NOMO-1 (cell line): ENCODE results near the gene HIGD1A.
A peak's percentile ranks its signal among the peaks of the same experiment; 100 is the strongest.
"Not testable (repeated sequence)": the region's sequence is repeated elsewhere in the genome, so short reads cannot be mapped to it uniquely, and the experiment has no call there.

Source experiments
- DNase-seq, 2 experiments: peaks; one replicate each; lab custom pipeline; 2025; ENCODE audit not compliant: unreplicated experiment in 2 of 2; lab: John Stamatoyannopoulos, UW

Gene HIGD1A

DNA sequence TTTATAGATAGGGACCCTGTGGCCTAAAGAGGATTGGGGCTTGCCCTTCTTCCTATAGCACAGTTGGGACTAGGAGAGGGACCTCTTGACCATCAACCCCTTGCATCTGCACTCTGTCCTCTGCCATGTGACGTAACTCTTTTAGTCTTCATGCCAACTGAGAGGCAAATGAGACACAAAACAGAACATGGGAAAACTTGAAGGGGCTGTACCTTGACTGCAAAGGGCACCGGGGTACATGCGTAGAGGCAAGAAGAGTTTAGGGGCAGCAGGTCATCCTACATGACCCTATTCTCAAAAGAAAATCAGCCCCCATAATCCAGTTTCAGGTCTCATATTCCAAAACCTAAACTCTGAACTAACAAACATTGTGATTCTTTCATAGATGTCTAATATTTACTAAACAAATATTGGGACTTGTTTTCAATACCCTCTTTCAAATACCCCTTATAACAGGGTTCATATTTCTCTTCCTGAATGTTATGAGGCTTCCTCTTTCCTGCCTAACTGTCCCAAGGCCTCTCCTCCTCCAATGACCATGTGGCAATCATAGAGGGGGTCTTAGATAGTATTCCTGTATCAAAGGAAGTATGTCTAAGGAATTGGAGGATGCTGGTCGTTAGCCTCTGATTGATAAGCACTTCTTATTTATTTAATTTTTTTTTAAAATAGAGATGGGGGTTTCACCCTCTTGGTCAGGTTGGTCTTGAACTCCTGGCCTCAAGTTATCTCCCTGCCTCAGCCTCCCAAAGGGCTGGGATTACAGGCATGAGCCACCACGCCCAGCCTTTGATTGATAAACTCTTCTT is 25.5 kb upstream of the HIGD1A start:
- DNase-seq = no peak

- DNase-seq = no peak
These were observed 24.9 kb upstream of the HIGD1A start for GRCh38 chr3:42829083-42829627.

- no peak for DNase-seq
These were observed 23.4 kb upstream of the HIGD1A start for GRCh38 chr3:42827654-42828053.

DNA sequence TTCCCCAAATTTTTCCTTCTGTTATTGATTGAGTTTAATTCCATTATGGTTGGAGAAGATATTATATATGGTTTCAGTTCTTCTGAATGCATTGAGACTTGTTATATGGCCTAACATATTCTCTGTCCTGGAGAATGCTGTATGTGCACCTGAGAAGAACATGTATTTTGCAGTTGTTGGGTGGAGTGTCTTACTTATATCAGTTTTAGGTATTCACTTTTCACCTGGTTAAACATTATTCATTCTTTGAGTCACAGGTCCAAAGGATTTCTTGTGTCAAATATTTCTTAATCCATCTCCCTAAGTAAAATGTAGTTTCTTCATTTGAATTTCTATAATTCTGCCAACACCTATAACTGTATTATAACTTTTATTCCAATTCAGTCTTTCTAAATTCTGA is 22.7 kb upstream of the HIGD1A start:
- DNase-seq = no peak

GRCh38 chr3:42826141-42826540 is 21.9 kb upstream of the HIGD1A start:
- DNase-seq = no peak

DNA sequence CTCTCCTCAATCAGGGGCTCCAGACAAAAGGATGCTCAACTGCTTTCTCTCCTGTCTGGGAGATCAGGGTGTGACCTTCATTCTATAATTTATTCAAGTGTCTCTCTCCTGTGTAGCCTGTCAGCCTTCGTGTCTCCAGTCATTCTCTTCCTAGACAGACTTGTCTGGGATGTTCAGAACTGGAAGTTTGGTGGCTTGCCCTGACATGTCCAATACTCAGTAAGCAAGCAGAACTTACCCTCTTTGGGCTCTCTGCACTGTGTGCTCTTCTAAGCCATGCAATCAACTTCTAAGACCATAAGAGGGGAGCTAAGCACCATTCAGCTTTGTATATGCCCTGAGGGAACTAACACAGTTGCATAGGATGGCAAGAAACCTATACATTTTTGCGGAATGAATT is 19.1 kb upstream of the HIGD1A start:
- DNase-seq = no peak

GRCh38 chr3:42822828-42823227 is 18.5 kb upstream of the HIGD1A start:
- no peak for DNase-seq

- no peak for DNase-seq
These were observed 16.4 kb upstream of the HIGD1A start for GRCh38 chr3:42820746-42821051.

- DNase-seq = no peak
These were observed 15.2 kb upstream of the HIGD1A start for GRCh38 chr3:42819351-42819965.

DNA sequence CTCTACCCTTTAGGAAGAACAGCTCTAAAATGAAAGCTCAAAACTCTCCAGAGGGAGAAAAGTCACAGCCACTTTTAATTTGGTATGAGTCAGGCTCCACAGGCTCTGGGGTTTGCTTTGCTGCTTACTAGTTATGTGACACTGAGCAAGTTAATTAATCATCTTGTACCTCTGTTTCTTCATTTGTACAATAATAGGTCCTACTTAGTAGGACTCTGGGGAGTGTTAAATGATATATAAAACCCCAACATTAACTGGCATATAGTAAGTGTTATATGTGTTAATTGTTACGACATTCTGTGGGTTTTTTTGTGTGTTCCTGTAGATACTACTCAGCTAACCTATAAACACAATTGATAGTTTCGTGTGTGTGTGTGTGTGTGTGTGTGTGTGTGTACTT is 11.5 kb upstream of the HIGD1A start:
- no peak for DNase-seq

- no peak for DNase-seq
These were observed 10.7 kb upstream of the HIGD1A start for GRCh38 chr3:42814914-42815507.

- DNase-seq = no peak
These were observed 10.0 kb upstream of the HIGD1A start for GRCh38 chr3:42814246-42814645.

DNA sequence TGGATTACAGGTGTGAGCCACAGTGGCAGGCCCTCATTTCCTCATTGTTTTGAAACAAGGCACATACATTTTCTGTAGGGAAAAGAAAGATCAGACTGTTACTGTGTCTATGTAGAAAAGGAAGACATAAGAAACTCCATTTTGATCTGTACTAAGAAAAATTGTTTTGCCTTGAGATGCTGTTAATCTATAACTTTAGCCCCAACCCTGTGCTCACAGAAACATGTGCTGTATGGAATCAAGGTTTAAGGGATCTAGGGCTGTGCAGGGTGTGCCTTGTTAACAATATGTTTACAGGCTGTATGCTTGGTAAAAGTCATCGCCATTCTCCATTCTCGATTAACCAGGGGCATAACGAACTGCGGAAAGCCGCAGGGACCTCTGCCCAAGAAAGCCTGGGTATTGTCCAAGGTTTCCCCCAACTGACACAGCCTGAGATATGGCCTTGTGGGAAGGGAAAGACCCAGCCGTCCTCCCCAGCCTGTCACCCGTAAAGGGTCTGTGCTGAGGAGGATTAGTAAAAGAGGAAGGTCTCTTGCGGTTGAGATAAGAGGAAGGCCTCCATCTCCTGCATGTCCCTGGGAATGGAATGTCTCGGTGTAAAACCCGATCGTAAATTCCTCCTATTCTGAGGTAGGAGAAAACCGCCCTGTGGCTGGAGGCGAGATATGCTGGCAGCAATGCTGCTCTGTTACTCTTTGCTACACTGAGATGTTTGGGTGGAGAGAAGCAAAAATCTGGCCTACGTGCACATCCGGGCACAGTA is 7.0 kb upstream of the HIGD1A start:
- DNase-seq = not testable (repeated sequence)

GRCh38 chr3:42810706-42811105 is 6.4 kb upstream of the HIGD1A start:
- DNase-seq = not testable (repeated sequence)

DNA sequence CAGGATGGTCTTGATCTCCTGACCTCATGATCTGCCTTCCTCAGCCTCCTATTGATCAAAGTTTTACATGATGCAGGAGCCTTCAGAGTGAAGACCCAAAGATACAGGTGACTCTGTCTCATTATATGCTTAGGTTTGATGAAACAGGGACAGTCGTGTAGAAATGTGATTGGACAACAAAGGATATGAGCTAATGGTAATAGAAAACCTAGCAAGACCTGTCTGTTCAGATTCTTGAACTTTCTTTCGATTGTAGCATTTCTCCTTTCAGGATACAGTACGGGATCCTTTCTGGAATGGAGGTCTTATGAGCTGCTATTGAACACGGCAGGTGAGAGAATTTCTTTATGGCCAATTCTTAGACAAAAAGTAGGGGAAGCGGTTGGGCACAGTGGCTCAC is 4.9 kb upstream of the HIGD1A start, which contains the start of gene ACKR2:
Gene ACKR2 (plus strand): TSS at position 244 of the 400 bp plus-strand sequence. CDS start 55,058 bp downstream, outside the sequence.
- DNase-seq = no peak

DNA sequence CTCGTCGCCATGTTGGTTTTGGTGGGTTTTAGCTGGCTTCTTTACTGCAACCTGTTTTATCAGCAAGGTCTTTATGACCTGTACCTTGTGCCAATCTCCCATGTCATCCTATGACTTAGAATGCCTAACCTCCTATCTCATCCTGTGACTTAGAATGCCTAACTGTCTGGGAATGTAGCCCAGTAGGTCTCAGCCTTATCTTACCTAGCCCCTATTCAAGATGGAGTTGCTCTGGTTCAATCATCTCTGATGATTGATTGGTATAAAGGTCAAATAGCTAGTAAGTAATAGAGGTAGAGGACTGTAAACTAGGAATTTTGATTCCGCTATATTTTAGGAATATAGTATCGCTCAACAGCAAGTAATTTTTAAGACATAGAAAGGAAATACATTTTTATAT is 3.6 kb upstream of the HIGD1A start:
- no peak for DNase-seq

DNA sequence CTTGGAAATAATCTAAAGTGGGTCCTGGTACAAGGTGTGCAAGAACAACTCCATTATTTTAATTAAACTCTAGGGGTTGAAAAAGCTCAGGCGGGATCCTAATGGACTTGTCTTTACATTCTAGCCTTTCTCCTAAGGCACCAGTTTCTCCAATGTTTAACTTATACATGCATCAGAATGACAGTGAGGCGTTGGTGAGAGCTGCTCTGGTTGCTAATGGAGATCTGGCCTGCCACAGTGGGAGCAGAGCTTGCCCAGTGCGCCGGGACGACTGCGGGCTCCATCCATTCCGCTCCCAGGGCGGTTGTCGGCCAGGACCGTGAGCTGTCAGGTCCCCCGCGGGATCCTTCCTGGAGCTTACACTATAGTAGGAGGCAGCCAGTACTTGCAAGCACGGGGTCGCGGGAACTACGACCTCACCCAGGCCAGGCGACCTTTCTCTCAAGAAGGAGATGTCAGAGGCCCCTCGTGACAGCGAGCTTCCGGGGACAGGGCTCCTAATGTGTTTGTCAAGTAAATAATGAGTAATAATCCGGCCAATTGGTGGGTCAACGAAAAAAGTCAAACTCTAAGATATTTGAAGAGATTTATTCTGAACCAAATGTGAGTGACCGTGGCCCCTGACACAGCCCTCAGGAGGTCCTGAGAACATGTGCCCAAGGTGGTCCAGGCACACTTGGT is 991 bp upstream of the HIGD1A start:
- no peak for DNase-seq

- DNase-seq = no peak
These were observed 492 bp upstream of the HIGD1A start for GRCh38 chr3:42804831-42805132.

DNA sequence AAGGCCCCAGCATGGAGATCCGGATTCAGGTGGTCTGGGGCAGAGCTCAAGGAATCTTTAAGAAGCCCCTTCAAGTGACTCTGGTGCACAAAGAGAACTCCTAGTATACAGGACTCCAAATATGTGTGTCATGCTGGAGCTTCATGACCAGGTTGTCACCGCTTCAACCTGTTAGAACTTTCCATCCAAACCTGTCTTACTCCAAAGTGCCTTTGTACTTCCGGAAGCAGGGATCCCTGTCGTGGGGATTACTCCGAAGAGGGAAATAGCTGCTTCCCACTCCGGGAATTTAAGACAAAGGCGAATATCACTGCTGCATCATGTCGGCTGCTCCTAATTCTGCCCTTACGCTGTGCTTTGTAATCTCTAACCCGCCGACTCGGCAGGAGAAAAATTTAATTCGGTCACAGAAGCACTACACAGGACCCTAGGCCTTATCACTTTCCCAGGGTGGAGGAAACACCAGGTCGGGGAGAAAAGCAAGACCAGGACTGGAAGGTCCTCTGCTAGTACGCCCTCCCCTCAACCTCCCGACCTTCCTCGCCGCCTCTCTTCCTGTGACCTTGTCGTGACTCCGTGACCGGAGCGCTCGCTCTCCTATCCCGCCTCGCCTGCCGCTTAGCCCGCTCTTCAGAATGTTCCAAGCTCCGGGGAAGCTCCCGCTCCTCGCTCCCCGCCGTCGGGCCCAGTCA is 730 bp downstream of the HIGD1A start:
- peak in 1 of 2 experiments; percentile 21 for DNase-seq

DNA sequence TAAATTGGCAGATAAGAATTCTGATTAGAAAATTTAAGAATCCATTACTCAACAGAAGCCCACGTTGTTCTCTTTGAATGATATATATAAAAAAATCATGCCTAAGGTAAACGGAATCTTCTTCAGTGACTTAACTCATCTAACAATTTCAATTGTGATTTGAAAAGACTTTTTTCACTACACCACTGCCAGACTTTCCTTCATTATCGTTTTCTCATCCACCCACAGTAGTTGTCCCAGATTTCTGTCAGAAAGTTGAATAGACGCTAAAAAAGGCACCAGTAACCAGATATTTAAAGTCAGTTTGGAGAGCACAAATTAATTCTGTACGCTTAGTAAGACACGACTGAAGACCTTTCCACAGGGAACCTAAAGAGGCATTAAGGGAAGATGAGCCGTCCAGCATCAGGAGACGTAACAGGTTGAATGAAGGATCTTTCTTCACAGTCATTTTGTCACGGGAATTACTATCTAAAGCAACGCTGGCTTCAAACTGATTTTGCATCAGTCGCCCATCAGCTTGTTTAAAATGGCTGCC is 1.3 kb downstream of the HIGD1A start:
- DNase-seq = no peak
